ENCODE results near the gene TRIP12. TPM values are rescaled to one million over a fixed set of nuclear protein-coding genes. Genes with fewer than 3 reads are reported as not detected.
A peak's percentile ranks its signal among the peaks of the same experiment; 100 is the strongest.
"Not testable (repeated sequence)": the region's sequence is repeated elsewhere in the genome, so short reads cannot be mapped to it uniquely, and the experiment has no call there.

TRIP12 gene
- total RNA-seq (100 to 1,000 TPM; 152 to 247 (median 202) TPM), polyA plus RNA-seq (10 to 100 TPM; 15.6 to 25.3 TPM)
- long read RNA-seq, donor 1, partial matches to known transcripts, result 21 of 63 reads
- long read RNA-seq, donor 1, other reads (novel, unspliced or antisense), result 42 of 63 reads
- long read RNA-seq, donor 2, partial matches to known transcripts, result 26 of 93 reads
- long read RNA-seq, donor 2, other reads (novel, unspliced or antisense), result 67 of 93 reads
- long read RNA-seq, donor 3, partial matches to known transcripts, result 34 of 63 reads
- long read RNA-seq, donor 3, other reads (novel, unspliced or antisense), result 29 of 63 reads

- H3K27me3 ChIP-seq, result no peaks in the 10 kb centered on the region
- intact Hi-C loops (cut with DNase I), result loop anchor here in 7 of 10 donors (5.0 to 10.0 kb wide), 2 partner anchors 117 to 120 kb away; no protein-coding TSS in a partner anchor
- TF ChIP-seq, protein P1, sequence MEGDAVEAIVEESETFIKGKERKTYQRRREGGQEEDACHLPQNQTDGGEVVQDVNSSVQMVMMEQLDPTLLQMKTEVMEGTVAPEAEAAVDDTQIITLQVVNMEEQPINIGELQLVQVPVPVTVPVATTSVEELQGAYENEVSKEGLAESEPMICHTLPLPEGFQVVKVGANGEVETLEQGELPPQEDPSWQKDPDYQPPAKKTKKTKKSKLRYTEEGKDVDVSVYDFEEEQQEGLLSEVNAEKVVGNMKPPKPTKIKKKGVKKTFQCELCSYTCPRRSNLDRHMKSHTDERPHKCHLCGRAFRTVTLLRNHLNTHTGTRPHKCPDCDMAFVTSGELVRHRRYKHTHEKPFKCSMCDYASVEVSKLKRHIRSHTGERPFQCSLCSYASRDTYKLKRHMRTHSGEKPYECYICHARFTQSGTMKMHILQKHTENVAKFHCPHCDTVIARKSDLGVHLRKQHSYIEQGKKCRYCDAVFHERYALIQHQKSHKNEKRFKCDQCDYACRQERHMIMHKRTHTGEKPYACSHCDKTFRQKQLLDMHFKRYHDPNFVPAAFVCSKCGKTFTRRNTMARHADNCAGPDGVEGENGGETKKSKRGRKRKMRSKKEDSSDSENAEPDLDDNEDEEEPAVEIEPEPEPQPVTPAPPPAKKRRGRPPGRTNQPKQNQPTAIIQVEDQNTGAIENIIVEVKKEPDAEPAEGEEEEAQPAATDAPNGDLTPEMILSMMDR (IDR thresholded peaks at IDR 0.05), result no peak
- H3K36me3 ChIP-seq, result peaks cover 0 to 20% (median 0%) of the 10 kb centered on the region in 9 donors
- DNase-seq, result peak; percentile 89 to 95
- peak; percentile 90 to 96 (median 94) for ATAC-seq
- WGBS, 2 donors, result 0% methylated on average over 49 of the region's 49 CpGs
- peak within 1 kb of the TSS; percentile 90 to 99 (median 98) for H3K27ac ChIP-seq
- no peaks in the 10 kb centered on the region for H3K9me3 ChIP-seq
- peaks cover 0 to 46% (median 30%) of the 10 kb centered on the region in 9 donors for H3K4me1 ChIP-seq
- H3K4me3 ChIP-seq, result peak within 1 kb of the TSS; percentile 55 to 94 (median 81)
Observed at GRCh38 chr2:229921892-229922448, at the start of gene TRIP12. TRIP12 (minus strand) TSS chr2:229922009; CDS start chr2:229880079, 41,930 bp downstream.

DNA sequence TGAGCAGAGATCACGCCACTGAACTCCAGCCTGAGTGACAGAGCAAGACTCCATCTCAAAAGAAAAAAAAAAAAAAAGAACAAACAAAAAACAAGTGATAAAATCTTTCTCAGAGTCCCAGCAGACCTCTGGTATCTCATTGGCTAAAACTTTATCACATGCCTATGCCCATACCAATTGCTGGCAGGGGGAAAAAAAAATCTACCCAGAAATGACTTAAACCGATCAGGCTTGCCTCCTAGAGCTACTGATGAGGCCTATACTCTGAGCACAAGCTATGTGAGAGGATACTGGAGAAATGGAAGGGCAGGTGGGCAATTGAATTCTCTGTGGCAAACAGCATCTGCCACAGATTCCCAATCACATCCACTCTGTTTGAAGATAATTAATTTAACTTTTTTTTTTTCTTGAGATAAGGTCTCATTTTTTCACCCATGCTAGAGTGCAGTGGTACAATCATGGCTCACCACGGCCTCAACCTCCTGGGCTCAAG is 49.5 kb upstream of the TRIP12 start:
- no peak for DNase-seq
- intact Hi-C loops (cut with DNase I), result no loop called here
- Histone ChIP-seq H3K36me3 (no peaks in the 10 kb centered on the region), H3K27me3 (no peaks in the 10 kb centered on the region), H3K4me1 (peaks cover 0 to 11% (median 6%) of the 10 kb centered on the region in 9 donors), H3K27ac (no peak overlapping the region), H3K9me3 (no peaks in the 10 kb centered on the region), H3K4me3 (no peak overlapping the region)
- WGBS, 2 donors, result 84 to 98% methylated on average over 3 of the region's 3 CpGs
- TF ChIP-seq, protein P1 (IDR thresholded peaks at IDR 0.05), result no peak
- ATAC-seq, result no peak

- Histone ChIP-seq H3K9me3 (no peaks in the 10 kb centered on the region), H3K27ac (no peak overlapping the region), H3K27me3 (no peaks in the 10 kb centered on the region), H3K4me3 (no peak overlapping the region), H3K4me1 (peaks cover 0 to 11% (median 6%) of the 10 kb centered on the region in 9 donors), H3K36me3 (no peaks in the 10 kb centered on the region)
- DNase-seq, result no peak
- TF ChIP-seq, protein P1 (IDR thresholded peaks at IDR 0.05), result no peak
- no peak for ATAC-seq
- WGBS, 2 donors, result 75 to 78% methylated on average over 3 of the region's 3 CpGs
- intact Hi-C loops (cut with DNase I), result no loop called here
Observed at GRCh38 chr2:229970406-229970805, 48.6 kb upstream of the TRIP12 start.

DNA sequence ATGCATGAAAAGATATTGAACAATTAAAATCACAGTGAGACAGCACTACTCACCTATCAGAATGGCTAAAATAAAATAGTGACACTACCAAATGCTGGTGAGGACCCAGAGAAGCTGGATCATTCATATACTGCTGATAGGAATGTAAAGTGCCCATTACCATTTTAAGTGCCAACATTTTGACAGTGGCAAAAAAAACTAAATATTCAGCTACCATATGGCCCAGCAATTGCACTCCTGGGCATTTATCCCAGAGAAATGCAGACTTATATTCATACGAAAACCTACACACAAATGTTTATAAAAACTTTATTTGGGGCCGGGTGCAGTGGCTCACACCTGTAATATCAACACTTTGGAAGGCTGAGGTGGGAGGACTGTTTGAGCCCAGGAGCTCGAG is 48.1 kb upstream of the TRIP12 start:
- Histone ChIP-seq H3K36me3 (no peaks in the 10 kb centered on the region), H3K4me3 (no peak overlapping the region), H3K27me3 (no peaks in the 10 kb centered on the region), H3K27ac (no peak overlapping the region), H3K4me1 (peaks cover 0 to 11% (median 6%) of the 10 kb centered on the region in 9 donors), H3K9me3 (no peaks in the 10 kb centered on the region)
- WGBS, 2 donors, result 91 to 94% methylated on average over 3 of the region's 3 CpGs
- no peak for ATAC-seq
- TF ChIP-seq, protein P1 (IDR thresholded peaks at IDR 0.05), result no peak
- intact Hi-C loops (cut with DNase I), result no loop called here
- DNase-seq, result no peak

GRCh38 chr2:229963596-229963995 is 41.8 kb upstream of the TRIP12 start:
- H3K27ac ChIP-seq; DNase-seq; H3K4me3 ChIP-seq; H3K27me3 ChIP-seq; ATAC-seq; H3K9me3 ChIP-seq; H3K36me3 ChIP-seq; H3K4me1 ChIP-seq; intact Hi-C loops (cut with DNase I): not testable (repeated sequence)
- WGBS, 2 donors, result 93 to 97% methylated on average over 9 of the region's 9 CpGs
